Endodermal cell (in vitro differentiated cells): ENCODE data around the gene CSTPP1. TPM values are rescaled to one million over a fixed set of nuclear protein-coding genes. Genes with fewer than 3 reads are reported as not detected.

Source experiments
- DNase-seq: peaks from one replicate; pipeline ENCODE4 v3.0.0-alpha.2; 2017
- H3K27ac ChIP-seq: 2 replicates; pipeline ENCODE4 v1.5.1; 2013; ENCODE audit warnings: mild to moderate bottlenecking, low read depth, low read length, moderate library complexity
- H3K27me3 ChIP-seq: 2 replicates; pipeline ENCODE4 v1.6.1; 2013; ENCODE audit warnings: mild to moderate bottlenecking, low read length, moderate library complexity; ENCODE audit not compliant: insufficient read depth, control insufficient read depth, poor library complexity, severe bottlenecking
- H3K36me3 ChIP-seq: 2 replicates; pipeline ENCODE4 v1.7.0; 2013; ENCODE audit warnings: mild to moderate bottlenecking, low read length, moderate library complexity; ENCODE audit not compliant: control insufficient read depth, insufficient read depth
- H3K4me1 ChIP-seq: one replicate; pipeline ENCODE4 v1.7.0; 2013; ENCODE audit warnings: low read length; ENCODE audit not compliant: control insufficient read depth, insufficient read depth
- H3K4me3 ChIP-seq: 2 replicates; pipeline ENCODE4 v1.5.1; 2013; ENCODE audit warnings: mild to moderate bottlenecking, low read length, moderate library complexity
- H3K9ac ChIP-seq: 2 replicates; pipeline ENCODE4 v1.6.1; 2013; ENCODE audit warnings: mild to moderate bottlenecking, low read length, moderate library complexity; ENCODE audit not compliant: poor library complexity, severe bottlenecking; ENCODE audit errors: extremely low read depth
- H3K9me3 ChIP-seq: 2 replicates; pipeline ENCODE4 v1.6.1; 2013; ENCODE audit warnings: mild to moderate bottlenecking, low read length, moderate library complexity; ENCODE audit not compliant: control insufficient read depth
- H3K27ac Mint-ChIP-seq: 2 replicates; pipeline ENCODE4 v1.8.0; 2020; ENCODE audit warnings: mixed read lengths
- H3K27me3 Mint-ChIP-seq: 2 replicates; pipeline ENCODE4 v1.8.0; 2021; ENCODE audit warnings: mild to moderate bottlenecking, mixed read lengths; ENCODE audit not compliant: insufficient read depth
- H3K36me3 Mint-ChIP-seq: 2 replicates; pipeline ENCODE4 v1.8.0; 2020; ENCODE audit warnings: low read depth, mixed read lengths
- H3K4me1 Mint-ChIP-seq: 2 replicates; pipeline ENCODE4 v1.8.0; 2020; ENCODE audit warnings: mixed read lengths
- H3K4me3 Mint-ChIP-seq: 2 replicates; pipeline ENCODE4 v1.8.0; 2020; ENCODE audit warnings: mild to moderate bottlenecking, moderate library complexity, mixed read lengths
- H3K9me3 Mint-ChIP-seq: 2 replicates; pipeline ENCODE4 v1.8.0; 2020; ENCODE audit warnings: mild to moderate bottlenecking, mixed read lengths
- WGBS, 2 experiments: methylation state at CpG; one replicate each; pipeline versions ENCODE4 v1.1.5 to v1.1.7; 2013; ENCODE audit warnings: missing lambda C conversion rate in 2 of 2, mixed read lengths in 1 of 2; ENCODE audit not compliant: insufficient coverage in 1 of 2, insufficient read length in 1 of 2; 5-methylcytosine and 5-hydroxymethylcytosine counted together
- total RNA-seq, 2 donors: library from RNA; stranded (reverse); fragmentation: NEBNext Ultra II Directional in 1 of 2; extraction: Animal tissue kit (Norgen Biotek cat#: 25700) in 1 of 2; gene quantifications; 2 replicates in 1 of 2; 3 replicates in 1 of 2; pipeline ENCODE4 v1.2.1, GENCODE V29; 2021
- TF ChIP-seq, protein P1 (sequence below): fragments of 200-600 bp; sonication (generic); conservative IDR thresholded peaks from 2 replicates; pipeline ENCODE4 v1.5.0; 2021; ENCODE audit warnings: antibody characterized with exemption, mild to moderate bottlenecking

Gene CSTPP1
- total RNA-seq, 2 donors from 2014 or later, result 46.7 to 57.6 TPM

DNA sequence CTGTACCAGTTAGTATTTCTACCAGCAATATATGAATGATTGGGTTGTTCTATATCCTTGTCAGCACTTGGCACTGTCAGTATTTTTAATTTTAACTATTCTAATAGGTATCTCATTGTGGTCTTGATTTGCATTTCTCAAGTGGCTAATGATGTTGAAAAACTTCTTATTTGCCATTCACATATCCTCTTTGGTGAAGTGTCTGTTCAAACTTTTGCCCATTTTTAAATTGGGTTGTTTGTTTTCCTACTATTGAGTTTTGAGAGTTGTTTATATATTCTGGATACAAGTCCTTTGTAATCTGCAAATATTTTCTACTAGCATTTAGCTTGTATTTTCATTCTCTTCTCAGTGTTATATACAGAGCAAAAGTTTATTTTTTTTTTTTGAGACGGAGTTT is 82.1 kb downstream of the CSTPP1 start:
- Histone ChIP-seq H3K36me3 (no peaks in the 10 kb centered on the region), H3K27ac (no peak overlapping the region), H3K4me3 (no peak overlapping the region), H3K27me3 (no peaks in the 10 kb centered on the region), H3K4me1 (peaks cover 10% of the 10 kb centered on the region), H3K9ac (no peak overlapping the region), H3K9me3 (no peaks in the 10 kb centered on the region)
- 83 to 100% methylated on average over 1 of the region's 1 CpG for WGBS, 2 experiments
- H3K4me1 Mint-ChIP-seq, result peaks cover 17% of the 10 kb centered on the region
- H3K27ac Mint-ChIP-seq, result no peak overlapping the region
- H3K4me3 Mint-ChIP-seq, result no peak overlapping the region
- no peaks in the 10 kb centered on the region for H3K27me3 Mint-ChIP-seq
- no peaks in the 10 kb centered on the region for H3K9me3 Mint-ChIP-seq
- DNase-seq, result no peak
- peaks cover 5% of the 10 kb centered on the region for H3K36me3 Mint-ChIP-seq
- TF ChIP-seq, protein P1, sequence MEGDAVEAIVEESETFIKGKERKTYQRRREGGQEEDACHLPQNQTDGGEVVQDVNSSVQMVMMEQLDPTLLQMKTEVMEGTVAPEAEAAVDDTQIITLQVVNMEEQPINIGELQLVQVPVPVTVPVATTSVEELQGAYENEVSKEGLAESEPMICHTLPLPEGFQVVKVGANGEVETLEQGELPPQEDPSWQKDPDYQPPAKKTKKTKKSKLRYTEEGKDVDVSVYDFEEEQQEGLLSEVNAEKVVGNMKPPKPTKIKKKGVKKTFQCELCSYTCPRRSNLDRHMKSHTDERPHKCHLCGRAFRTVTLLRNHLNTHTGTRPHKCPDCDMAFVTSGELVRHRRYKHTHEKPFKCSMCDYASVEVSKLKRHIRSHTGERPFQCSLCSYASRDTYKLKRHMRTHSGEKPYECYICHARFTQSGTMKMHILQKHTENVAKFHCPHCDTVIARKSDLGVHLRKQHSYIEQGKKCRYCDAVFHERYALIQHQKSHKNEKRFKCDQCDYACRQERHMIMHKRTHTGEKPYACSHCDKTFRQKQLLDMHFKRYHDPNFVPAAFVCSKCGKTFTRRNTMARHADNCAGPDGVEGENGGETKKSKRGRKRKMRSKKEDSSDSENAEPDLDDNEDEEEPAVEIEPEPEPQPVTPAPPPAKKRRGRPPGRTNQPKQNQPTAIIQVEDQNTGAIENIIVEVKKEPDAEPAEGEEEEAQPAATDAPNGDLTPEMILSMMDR, result no peak

DNA sequence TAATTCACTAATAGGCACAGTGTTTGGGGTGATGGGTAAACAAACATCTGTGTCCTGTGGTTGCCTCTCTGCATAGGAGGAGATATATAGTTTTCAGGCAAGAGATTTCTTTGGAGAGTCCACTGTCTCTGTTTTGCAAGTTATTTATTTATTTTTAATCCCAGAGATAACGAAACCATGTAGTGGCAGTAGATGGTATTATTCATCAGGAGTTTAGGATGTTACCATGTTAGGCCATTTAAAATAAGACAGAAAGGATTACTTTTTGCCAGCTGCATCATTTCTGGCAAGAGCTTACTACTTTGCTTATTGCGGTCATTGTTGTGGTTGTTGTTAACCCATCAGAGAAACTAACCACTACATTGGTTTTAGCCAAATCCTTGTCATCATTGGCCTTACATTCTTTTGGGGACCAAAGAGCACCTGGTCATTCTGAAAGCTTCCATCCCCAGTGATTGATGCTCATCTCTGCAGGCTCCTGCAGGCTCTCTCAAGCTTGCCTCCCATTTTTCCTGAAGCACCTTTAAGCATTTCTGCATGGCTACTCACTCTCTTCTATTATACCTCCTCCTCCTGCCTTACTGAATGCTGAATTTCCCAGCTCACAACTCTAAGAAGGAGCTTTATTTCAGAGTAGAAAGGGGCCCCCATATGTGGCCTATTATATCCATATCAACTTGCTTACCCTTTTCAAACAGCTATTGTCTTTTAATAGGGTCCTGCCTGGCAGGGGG is 84.4 kb downstream of the CSTPP1 start:
- 92 to 94% methylated on average over 1 to 2 of the region's 2 CpGs for WGBS, 2 experiments
- H3K4me3 Mint-ChIP-seq, result no peak overlapping the region
- no peaks in the 10 kb centered on the region for H3K27me3 ChIP-seq
- H3K27me3 Mint-ChIP-seq, result no peaks in the 10 kb centered on the region
- TF ChIP-seq, protein P1, result no peak
- H3K27ac Mint-ChIP-seq, result peak overlapping the region; percentile 48
- H3K36me3 Mint-ChIP-seq, result no peaks in the 10 kb centered on the region
- H3K4me1 ChIP-seq, result peaks cover 10% of the 10 kb centered on the region
- DNase-seq, result no peak
- peaks cover 17% of the 10 kb centered on the region for H3K4me1 Mint-ChIP-seq
- no peaks in the 10 kb centered on the region for H3K9me3 Mint-ChIP-seq
- H3K9me3 ChIP-seq, result no peaks in the 10 kb centered on the region
- no peak overlapping the region for H3K4me3 ChIP-seq
- H3K27ac ChIP-seq, result peak overlapping the region; percentile 83
- no peak overlapping the region for H3K9ac ChIP-seq
- H3K36me3 ChIP-seq, result no peaks in the 10 kb centered on the region

DNA sequence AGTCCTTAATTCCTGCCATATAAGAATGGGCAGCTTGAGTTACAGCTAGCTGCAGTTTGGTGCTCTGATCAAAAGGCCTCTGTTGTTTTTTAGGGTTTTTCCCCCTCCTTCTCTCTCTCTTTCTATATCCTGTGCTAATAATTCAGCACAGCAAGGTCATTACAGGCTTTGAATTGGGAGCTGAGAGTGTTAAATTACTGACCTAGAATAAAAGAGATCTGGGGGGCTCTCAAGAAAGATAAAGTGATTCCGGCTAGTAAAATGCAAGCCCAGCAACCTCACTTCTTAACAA is 84.9 kb downstream of the CSTPP1 start:
- H3K4me1 Mint-ChIP-seq, result peaks cover 17% of the 10 kb centered on the region
- no peaks in the 10 kb centered on the region for H3K36me3 ChIP-seq

More for the DNA sequence above, 84.9 kb downstream of the CSTPP1 start:
- Mint-ChIP-seq H3K27ac (peak overlapping the region; percentile 48), H3K36me3 (no peaks in the 10 kb centered on the region), H3K27me3 (no peaks in the 10 kb centered on the region), H3K9me3 (no peaks in the 10 kb centered on the region), H3K4me3 (no peak overlapping the region)
- DNase-seq, result no peak
- Histone ChIP-seq H3K9ac (no peak overlapping the region), H3K4me3 (no peak overlapping the region), H3K27ac (peak overlapping the region; percentile 83), H3K27me3 (no peaks in the 10 kb centered on the region), H3K9me3 (no peaks in the 10 kb centered on the region), H3K4me1 (peaks cover 10% of the 10 kb centered on the region)
- WGBS, 2 experiments, result 93% methylated on average over 1 of the region's 1 CpG; no CpG with 5 or more reads in 1 of the 2 experiments
- TF ChIP-seq, protein P1, result no peak
